HG02678 (cell line): ENCODE results near the gene C1orf159.
"Not testable (repeated sequence)": the region's sequence is repeated elsewhere in the genome, so short reads cannot be mapped to it uniquely, and the experiment has no call there.

Source experiments
- ATAC-seq: cut with Tn5 transposase; IDR thresholded peaks from one replicate; pipeline ENCODE4 v1.9.1; 2021; ENCODE audit warnings: mild to moderate bottlenecking, moderate library complexity; ENCODE audit not compliant: unreplicated experiment

C1orf159 gene

DNA sequence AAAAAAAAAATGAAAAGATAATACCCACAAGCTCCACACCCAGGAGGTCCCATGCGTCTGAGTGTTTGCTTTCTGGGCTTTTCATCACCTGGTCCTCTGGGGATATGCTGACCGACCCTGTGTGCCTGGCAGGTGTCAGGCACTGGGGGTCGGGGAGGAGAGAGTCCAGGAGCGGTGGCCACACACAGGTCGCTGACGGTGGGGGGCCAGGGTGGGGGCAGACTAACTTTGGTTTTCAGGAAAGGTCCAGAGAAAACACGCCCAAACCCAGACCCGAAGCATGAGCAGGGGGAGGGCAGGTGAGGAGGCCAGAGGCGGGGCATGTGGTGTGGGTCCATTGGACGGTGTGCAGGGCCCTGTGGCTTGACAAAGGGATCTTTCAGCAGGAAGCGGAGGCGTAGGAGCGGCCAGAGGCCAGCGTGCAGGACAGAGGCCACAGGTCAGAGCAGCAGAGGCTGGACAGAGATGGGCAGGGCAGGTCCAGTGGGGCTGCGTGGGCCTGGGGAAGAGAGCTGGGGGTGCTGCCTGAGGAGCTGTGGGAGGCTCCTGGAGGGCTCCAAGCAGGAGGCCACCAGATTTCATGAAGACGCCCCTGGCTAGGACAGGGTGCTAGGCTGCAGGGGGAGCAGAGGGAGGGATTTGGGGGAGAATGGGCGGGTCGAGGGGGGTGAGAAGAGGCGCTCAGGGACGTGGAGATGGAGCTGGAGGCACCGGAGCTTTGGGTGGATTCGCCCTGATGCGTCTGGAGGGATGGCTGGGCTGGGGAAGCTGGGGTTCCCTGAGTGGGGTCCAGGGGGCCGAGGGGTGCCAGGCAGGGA, 57.6 kb downstream of the C1orf159 start:
- no peak for ATAC-seq

DNA sequence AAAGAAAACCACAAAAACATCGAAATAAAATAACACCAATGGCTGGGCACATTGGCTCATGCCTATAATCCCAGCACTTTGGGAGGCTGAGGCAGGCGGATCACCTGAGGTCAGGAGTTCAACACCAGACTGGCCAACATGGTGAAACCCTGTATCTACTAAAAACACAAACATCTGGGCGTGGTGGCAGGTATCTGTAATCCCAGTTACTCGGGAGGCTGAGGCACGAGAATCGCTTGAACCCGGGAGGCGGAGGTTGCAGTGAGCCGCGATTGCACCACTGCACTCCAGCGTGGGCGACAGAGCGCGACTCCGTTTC, 58.2 kb downstream of the C1orf159 start:
- ATAC-seq: not testable (repeated sequence)

DNA sequence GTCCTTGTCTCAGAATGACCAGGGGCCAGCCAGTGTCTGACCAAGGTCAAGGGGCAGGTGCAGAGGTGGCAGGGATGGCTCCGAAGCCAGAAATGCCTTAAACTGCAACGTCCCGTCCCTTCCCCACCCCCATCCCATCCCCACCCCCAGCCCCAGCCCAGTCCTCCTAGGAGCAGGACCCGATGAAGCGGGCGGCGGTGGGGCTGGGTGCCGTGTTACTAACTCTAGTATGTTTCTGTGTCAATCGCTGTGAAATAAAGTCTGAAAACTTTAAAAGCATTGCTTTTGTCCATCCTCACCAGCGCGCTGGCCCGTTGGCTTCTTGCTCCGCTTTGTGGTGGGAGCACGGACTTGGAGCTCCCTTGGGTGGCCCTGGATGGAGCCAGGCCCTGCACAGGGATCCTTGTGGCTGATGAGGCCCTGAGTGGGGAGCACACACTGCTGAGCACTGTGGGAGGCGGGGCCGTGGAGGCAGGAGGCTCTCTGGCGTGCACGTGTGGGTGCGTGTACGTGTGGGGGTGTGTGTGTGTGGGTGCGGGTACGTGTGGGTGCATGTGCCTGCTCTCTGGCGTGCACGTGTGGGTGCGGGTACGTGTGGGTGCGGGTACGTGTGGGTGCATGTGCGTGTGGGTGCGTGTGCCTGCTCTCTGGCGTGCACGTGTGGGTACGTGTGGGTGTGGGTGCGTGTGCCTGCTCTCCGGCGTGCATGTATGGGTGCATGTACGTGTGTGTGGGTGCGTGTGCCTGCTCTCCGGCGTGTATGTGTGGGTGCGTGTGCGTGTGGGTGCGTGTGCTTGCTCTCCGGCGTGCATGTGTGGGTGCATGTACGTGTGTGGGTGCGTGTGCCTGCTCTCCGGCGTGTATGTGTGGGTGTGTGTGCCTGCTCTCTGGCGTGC, 59.8 kb downstream of the C1orf159 start:
- no peak for ATAC-seq

- ATAC-seq: no peak
These were observed 60.9 kb downstream of the C1orf159 start for GRCh38 chr1:1054971-1055370.

DNA sequence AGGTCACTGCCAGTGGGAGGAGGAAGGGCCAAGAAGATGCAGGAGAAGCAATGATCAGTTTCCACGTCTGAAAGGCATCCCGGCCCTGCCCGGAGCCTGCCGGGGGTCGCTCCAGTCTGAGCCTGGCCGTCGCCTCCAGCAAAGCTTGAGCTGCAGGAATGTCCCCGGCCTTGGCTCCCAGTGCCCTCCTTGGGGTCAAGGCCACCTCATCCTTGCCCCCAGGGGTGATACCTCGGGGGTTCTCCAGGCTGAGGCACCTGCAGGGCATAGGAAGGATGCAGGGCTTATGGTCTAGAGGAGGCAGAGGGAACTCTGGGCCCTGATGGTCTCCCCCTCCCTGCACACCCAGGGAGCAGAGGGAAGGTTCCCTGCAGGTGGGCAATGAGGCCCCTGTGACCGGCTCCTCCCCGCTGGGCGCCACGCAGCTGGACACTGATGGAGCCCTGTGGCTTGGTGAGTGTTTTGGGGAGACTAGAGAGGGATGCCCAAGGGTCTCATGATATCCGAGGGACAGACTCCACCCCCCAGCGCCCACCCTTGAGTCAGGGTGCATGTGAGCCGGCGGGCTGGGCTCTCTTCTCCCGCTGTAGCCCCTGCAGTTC, 61.7 kb downstream of the C1orf159 start:
- ATAC-seq: no peak

- no peak for ATAC-seq
These were observed 62.2 kb downstream of the C1orf159 start for GRCh38 chr1:1053682-1054081.

GRCh38 chr1:1053022-1053421, 62.9 kb downstream of the C1orf159 start:
- no peak for ATAC-seq

GRCh38 chr1:1052003-1052840, 63.7 kb downstream of the C1orf159 start:
- ATAC-seq: no peak

DNA sequence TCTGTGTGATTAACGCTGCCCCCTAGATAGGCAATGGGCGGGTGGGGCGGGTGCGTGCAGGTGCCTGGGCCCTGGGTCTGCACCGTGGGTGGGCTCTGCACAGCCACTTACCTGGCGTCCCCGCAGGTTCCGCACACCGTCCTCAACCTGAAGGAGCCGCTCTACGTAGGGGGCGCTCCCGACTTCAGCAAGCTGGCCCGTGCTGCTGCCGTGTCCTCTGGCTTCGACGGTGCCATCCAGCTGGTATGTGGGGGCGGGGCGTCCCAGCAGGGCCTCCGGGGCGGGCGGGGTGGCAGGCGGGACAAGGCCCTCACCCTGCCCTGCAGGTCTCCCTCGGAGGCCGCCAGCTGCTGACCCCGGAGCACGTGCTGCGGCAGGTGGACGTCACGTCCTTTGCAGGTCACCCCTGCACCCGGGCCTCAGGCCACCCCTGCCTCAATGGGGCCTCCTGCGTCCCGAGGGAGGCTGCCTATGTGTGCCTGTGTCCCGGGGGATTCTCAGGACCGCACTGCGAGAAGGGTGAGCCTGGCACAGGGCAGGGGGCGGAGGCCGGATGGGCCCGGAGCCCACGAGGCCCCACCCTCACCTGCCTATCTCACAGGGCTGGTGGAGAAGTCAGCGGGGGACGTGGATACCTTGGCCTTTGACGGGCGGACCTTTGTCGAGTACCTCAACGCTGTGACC, 64.6 kb downstream of the C1orf159 start:
- ATAC-seq: no peak

DNA sequence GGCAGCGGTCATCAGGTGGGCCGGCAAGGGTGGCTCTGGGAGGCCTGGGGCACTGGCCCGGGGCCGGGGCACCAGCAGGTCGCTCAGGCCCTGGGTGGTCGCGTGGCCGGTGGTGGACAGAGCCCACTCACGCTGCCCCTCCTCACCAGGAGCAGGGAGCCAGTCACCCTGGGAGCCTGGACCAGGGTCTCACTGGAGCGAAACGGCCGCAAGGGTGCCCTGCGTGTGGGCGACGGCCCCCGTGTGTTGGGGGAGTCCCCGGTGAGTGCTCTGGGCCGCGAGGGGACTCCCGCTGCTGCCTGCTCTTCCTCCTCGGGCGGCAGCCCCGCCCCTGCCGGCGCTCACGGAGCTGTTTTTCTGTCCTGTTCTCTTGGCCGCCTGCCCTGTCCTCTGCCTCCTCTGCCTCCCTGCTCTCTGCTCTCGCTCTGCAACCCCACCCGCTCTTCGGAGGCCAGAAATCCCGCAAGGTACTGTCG, 65.3 kb downstream of the C1orf159 start:
- ATAC-seq: no peak

DNA sequence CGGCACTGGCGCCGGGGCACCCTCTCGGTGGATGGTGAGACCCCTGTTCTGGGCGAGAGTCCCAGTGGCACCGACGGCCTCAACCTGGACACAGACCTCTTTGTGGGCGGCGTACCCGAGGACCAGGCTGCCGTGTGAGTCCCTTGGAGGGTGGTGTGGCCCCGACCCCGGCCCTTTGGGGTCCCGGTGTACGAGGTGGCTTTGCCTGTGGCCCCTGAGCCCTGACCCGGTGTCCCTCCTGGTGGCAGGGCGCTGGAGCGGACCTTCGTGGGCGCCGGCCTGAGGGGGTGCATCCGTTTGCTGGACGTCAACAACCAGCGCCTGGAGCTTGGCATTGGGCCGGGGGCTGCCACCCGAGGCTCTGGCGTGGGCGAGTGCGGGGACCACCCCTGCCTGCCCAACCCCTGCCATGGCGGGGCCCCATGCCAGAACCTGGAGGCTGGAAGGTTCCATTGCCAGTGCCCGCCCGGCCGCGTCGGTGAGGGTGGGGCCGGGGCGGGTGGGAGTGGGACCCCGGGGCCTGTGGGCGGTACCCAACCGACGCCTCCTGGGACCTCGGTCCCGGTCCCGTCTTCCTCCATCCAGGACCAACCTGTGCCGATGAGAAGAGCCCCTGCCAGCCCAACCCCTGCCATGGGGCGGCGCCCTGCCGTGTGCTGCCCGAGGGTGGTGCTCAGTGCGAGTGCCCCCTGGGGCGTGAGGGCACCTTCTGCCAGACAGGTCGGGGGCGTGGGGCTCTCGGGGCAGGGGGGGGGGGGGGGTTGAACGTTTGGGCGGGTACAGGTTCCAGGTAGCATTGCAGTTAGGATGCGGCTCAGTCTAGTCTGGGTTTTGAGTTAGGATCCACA, 66.3 kb downstream of the C1orf159 start:
- no peak for ATAC-seq

GRCh38 chr1:1048765-1049164, 67.1 kb downstream of the C1orf159 start:
- ATAC-seq: no peak

DNA sequence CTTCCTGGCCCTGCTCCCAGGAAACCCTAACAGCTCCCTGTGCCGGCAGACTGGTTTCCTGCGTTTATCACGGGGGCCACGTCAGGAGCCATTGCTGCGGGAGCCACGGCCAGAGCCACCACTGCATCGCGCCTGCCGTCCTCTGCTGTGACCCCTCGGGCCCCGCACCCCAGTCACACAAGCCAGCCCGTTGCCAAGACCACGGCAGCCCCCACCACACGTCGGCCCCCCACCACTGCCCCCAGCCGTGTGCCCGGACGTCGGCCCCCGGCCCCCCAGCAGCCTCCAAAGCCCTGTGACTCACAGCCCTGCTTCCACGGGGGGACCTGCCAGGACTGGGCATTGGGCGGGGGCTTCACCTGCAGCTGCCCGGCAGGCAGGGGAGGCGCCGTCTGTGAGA, 67.9 kb downstream of the C1orf159 start:
- no peak for ATAC-seq

DNA sequence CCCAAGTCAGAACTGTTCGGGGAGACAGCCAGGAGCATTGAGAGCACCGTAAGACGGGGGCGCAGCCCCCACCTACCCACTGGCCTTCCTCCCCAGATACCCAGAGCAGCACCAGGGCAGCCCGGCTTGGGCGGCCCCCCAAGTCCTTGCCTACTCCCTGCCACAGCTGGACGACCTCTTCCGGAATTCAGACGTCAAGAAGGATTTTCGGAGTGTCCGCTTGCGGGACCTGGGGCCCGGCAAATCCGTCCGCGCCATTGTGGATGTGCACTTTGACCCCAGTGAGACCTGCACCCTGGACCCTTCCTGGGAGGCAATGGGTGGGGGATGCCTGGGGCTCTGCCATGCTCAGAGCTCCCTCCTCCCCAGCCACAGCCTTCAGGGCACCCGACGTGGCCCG, 68.5 kb downstream of the C1orf159 start:
- no peak for ATAC-seq

- ATAC-seq: no peak
These were observed 69.1 kb downstream of the C1orf159 start for GRCh38 chr1:1046767-1047166.

DNA sequence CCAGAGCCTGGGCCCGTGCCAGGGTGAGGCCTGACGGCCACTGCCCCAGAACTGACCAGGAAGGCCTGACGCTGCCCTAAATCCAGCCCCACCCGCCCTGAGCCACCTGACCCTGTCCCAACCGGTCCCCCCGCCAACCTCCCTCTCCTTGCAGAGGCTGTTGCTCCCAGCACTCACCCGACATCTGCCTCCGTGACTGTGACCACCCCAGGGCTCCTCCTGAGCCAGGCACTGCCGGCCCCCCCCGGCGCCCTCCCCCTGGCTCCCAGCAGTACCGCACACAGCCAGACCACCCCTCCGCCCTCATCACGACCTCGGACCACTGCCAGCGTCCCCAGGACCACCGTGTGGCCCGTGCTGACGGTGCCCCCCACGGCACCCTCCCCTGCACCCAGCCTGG, 69.6 kb downstream of the C1orf159 start:
- ATAC-seq: no peak

DNA sequence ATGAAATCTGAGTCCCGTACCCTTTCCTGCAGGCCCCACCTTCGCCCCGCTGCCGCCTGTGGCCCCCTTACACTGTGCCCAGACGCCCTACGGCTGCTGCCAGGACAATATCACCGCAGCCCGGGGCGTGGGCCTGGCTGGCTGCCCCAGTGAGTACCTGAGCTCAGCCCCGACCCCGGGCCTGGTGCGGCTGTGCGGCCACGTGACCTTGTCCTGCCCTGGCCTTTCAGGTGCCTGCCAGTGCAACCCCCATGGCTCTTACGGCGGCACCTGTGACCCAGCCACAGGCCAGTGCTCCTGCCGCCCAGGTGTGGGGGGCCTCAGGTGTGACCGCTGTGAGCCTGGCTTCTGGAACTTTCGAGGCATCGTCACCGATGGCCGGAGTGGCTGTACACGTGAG, 70.8 kb downstream of the C1orf159 start:
- no peak for ATAC-seq

DNA sequence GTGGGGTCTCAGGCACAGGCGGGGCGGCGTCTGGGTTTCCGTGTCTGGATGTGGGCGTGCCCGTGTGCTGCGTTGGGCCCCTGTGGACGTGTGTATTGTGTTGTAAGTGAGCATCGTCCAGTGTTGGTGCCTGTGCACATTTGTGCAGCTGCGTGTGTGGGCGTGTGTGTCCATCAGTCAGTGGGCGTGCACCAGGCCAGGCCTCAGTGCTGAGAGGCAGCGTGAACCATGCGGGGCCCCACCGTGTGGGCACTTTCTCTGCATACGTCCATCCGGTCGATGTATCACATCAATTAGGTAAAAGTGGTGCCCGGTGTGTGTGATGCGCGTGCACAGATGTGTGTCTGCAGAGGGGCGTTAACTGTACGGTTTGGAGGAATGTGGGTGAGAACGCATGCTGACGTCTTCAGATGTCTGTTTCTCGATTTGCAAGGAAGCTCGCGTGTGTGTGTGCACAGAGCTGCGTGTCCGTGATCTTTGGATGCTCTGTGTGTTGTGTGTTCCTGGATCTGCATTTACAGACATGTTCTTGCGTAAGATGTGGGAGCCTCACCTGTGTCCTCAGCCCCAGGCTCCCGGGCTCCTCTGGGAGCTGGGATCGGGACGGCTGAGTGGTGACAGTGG, 71.3 kb downstream of the C1orf159 start:
- ATAC-seq: no peak

GRCh38 chr1:1043921-1044320, 72.0 kb downstream of the C1orf159 start:
- no peak for ATAC-seq
